Stimulated activated CD8-positive, alpha-beta memory T cell treated with anti-CD3 and anti-CD28 coated beads, Interleukin-7, amount 100 ng/mL, for 1 hour (primary cell): ENCODE measurements around the gene ADK.
"Not testable (repeated sequence)": the region's sequence is repeated elsewhere in the genome, so short reads cannot be mapped to it uniquely, and the experiment has no call there.

Experiments
- DNase-seq, 2 donors: peaks; one replicate each; pipeline ENCODE4 v3.0.0-alpha.2; 2020; ENCODE audit warnings: low read depth in 2 of 2

The ADK gene

DNA sequence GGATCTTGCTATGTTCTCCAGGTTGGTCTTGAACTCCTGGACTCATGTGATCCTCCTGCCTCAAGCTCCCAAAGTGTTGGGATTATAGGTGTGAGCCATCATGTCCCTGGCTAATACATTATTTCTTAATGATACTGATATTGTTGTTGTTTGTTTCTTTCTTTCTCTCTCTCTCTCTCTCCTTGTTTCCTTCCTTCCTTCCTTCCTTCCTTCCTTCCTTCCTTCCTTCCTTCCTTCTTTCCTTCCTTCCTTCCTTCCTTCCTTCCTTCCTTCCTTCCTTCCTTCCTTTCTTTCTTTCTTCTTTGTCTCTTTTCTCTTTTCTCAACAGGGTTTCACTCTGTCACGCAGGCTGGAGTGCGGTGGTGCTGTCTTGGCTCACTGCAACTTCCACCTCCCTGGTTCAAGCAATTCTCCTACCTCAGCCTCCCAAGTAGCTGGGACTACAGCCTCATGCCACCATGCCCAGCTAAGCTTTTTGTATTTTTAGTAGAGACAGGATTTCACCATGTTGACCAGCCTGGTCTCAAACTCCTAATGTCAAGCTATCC, 149.1 kb downstream of the ADK start:
- DNase-seq = not testable (repeated sequence)

DNA sequence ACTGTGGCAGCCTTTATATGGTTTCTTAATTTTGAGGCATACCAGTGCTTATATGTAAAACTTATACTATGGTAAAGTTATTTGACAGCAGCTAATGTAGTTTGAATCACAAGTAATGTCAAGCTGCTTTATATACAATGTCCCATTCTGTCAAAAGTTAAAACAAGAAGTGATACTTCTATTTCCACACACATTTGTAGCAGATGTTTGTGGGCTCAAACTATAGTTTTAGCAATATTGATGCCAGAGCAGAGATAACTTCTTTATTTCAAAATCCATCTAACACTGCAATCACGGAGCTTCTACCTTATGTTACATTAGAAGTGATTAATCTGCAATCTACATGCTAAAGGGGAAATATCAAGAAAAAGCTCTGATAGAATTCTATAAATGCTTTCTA, 149.6 kb downstream of the ADK start:
- no peak for DNase-seq

DNA sequence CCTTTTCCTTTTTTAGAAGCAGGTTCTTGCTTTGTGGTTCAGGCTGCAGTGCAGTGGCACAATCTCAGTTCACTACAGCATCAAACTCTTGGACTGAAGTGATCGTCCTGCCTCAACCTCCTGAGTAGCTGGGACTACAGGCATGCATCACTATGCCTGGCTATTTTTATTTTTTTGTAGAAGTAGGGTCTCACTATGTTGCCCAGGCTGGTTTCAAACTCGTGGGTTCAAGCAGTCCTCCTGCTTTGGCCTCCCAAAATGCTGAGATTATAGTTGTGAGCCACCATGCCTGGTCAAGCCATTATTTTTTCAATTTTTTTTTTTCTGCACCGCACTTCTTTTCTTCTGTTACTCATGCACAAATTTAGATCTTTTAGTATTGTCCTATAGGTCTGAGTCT, 154.7 kb downstream of the ADK start:
- no peak for DNase-seq

DNA sequence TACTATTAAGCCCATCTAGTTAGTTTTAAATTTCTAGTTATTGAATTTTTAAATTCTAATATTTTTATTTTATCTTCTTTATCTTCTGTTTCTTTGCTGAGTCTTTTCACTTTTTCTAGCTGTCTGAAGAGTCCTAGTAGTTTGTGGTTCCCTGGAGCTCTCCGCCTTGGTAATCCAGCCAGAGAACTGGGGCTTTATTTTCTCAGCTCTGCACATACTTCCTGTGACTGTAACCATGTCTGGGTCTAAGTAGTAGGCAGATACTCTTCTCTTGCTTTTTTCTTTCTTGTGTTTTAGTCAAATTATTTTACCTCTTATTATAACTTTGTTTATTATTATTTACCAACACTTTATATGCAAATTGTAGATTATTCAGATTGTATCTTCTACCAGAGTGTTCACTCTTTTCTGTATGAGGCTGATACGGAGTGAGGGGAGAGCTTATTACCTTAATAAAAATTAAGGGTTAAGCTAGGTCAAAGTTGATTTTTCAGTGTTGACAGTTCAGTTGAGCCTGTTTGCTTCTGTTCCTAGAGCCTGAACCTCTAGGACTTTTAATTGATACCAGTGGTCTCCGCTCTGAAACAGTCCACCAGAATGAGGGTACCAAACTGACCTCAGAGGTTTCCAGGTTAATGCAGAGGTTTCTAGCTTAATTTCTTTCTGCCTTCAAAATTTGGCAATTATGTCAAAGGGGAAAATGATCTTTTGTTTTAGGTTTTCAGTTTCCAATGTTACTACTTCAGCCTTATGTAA, 155.4 kb downstream of the ADK start:
- no peak for DNase-seq

DNA sequence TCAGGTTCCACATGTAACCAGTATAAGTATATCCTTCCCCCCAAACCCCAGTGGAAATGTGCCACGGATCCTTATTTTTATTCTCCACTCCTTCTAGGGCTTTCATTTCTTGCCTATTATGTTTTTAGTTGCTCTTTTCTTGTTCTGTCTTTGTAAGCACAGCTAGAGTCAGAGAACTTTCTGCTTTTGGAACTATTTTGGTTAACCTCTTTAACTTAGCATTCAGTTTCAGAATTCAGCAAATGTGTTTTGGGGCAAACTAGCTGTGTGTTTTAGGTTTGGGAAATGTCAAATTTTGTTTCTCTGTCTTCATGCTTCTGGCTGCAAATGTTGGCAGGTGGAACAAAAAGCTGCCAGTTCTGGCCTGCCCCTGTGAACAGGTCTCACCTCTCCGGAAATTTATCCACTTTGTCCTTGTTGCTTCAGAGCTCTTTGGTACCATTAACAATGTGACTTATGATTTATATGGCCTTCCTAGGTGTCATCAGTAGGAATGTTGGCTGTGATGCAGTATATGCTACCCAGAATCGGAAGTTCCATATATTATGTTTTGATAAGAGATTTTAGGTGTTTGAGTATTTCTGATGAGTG, 156.1 kb downstream of the ADK start:
- DNase-seq = no peak

DNA sequence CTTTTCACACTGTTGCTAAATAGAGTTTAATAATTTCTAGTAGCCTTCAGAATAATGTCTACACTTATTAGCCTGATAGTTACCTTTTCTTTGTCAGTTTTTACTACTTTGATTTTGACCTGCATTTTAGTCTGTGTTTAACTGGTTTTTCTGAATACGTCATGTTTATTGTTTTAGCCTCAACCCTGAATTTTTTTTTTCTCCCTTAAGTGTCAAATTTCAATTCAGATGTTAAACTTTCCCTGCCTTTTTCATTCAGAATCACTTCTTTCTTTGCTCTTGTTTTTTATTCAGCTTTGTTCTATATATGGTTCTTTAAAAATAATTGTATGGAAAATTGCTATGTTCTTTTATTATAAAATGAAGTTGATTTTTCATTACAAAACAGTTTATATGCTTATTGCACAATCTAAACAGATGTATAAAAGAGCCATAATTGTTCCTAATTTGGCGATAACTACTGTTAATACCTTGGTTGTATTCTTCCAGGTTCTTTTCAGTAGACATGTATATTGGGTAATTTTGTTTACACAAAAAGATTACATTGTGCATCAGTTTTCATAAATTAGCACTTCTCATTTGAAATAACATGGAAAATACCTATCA, 159.7 kb downstream of the ADK start:
- DNase-seq = no peak

DNA sequence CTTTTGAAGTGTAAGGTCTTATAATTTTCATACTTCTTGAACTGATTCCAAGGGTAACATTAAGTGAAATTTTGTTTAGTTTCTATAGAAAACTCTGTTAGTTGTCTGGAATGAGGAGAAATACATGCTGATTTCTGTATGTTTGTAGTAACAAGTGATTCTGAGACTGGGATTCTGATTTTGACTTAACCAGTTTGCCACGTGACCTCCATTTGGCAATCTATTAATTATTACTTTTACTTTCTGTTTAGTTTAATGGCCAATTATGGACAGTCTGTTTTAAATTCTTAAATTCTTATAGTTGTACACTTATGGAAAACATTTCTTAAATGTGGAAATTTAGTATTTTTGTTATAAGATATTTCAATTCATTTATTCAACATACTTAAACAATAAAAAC, 163.1 kb downstream of the ADK start:
- DNase-seq = no peak

DNA sequence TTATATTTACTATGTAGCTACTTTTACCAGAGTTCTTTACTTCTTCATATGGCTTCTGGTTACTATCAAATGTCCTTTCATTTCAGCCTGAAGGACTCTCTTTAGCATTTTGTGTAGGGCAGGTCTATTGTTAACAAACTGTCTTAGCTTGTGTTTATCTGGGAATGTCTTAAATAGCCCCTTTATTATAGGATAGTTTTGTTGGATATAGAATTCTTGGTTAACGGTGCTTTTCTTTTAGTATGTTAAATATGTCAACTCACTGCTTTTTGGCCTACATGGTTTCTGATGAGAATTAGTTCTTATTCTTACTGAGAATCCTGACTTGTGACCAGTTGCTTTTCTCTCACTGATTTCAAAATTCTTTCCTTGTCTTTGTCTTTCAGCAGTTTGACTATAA, 169.0 kb downstream of the ADK start:
- no peak for DNase-seq

DNA sequence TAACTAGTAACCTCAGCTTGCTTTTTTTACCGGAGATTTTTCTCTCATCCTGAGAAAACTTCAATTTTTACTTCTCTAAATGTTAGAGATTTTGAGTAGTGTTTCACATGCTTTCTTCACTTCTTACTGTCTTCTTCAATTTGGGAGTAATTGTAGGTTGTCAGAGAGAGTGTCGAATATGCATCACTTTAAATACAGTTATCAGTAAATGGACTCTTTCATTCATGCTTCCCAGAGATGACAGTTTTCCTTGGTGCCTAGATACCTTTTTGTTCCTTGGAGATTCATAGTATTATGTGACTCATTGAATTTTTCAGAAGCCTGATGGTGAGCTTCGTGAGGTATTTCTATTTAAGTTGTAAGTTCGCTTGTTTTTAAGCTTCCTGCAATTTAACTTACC, 169.7 kb downstream of the ADK start:
- DNase-seq = no peak

DNA sequence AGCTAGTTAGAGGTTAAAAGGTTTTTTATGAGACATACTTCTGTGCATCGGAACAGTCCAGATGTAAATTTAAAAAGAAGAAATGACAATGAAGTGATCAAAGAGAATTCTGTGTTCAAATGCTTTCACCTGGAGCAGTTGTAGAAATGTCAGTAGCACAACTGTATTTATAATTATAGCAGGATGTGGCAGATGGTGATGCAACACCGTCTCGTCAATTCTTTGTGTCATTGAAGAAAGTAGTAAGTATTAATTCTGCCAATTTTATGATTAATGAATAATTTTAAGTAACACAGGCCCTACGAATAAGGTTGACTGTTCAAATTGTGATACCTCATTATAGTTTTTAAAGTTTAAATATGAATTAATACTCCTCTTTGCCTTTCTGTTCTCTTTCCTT, 171.1 kb downstream of the ADK start:
- no peak for DNase-seq

DNA sequence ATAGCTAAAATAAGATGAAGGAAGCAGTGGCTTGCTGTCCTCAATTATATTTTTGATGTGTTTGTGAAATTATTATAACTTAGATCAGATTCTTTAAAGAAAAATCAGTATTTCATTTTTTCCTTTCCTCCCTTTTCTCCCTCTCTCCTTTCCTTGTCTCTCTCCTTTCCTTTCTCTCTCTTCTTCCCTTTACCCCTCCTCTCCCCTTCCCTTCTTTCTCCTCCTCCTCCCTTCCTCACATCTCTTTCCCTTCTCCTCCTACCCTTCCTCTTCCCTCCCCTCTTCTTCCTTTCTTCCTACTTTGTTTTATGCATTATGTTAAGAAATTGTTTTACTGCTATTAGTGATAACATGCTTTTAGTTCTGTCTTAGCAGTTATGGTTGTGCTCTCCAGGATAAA, 171.5 kb downstream of the ADK start:
- DNase-seq = no peak

DNA sequence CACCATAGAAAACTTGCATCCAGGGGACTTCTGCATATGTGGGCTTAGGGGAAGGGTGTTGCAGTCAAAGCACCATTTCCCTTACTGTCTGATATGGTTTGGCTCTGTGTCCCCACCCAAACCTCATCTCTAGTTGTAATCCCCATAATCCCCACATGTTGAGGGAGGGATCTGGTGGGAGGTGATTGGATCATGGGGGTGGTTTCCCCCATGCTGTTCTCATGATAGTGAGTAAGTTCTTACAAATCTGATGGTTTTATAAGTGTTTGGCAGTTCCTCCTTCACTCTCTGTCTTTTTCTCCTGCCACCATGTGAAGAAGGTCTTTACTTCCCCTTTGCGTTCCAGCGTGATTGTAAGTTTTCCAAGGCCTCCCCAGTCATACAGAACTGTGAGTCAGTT, 177.4 kb downstream of the ADK start:
- no peak for DNase-seq

DNA sequence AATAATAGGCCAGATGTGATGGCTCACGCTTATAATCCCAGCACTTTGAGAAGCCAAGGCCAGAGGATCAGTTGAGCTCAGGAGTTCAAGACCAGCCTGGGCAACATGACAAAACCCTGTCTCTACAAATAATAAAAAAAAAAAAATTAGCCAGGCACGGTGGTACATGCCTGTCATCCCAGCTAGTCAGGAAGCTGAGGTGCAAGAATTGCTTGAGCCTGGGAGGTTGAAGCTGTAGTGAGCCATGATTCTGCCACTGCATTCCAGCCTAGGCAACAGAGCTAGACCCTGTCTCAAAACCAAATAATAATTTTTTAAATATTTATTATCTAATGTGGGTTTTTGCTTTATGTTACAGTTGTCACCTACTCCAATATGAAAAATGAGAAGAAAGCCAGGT, 178.9 kb downstream of the ADK start:
- no peak for DNase-seq

DNA sequence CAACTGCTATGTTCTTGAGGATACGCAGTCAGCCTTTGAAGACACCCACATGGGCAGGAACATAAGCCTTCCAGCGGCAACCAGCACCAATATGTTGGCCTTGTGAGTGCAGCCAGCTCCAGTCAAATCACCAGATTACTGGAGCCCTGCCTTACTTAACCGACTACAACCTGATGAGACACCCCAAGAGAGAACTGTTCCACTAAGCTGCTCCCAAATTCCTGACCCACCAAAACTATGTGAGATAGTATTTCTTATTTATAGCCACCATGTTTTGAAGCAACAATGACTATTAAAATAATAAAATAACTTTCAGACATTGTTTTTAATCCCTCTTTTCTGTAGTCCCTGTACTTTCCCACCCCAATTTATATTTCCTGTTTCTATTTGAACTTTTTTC, 179.6 kb downstream of the ADK start:
- DNase-seq = no peak

DNA sequence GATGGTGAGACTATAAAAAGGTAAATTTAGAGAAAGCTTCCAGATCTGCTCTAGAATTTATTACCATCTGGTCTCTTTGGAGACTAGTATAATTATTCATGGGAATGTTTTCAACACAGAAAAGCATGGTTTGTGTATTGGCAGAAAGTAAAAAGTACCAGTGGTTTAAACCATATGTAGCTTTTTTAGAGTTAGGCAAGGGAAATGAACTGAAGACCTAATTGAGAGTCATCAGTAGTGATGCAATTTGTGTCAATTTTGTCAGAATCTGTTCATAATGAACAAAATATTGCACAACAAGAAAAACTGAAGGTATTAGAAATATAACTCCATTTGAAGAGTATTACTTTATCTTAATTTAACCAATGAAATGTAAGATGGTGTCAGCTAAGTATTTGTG, 181.4 kb downstream of the ADK start:
- DNase-seq = no peak

DNA sequence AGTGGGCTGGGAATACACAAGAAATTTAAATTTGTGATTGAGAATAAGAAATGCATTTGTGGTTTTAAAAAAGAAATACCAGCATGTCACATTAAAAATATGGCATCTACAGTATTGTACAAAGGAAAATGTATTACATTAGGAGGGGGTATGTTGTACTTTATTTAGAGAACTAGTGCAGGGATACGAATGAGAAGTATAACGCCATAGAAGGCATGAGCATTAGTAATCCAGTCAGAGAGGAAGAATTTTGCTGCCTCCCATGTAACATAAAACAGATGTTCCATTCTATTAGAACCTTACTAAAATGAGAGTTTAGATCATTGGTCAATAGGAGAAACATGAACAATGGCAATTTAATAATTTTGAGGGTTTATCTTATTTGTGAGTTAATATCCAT, 182.2 kb downstream of the ADK start:
- no peak for DNase-seq

DNA sequence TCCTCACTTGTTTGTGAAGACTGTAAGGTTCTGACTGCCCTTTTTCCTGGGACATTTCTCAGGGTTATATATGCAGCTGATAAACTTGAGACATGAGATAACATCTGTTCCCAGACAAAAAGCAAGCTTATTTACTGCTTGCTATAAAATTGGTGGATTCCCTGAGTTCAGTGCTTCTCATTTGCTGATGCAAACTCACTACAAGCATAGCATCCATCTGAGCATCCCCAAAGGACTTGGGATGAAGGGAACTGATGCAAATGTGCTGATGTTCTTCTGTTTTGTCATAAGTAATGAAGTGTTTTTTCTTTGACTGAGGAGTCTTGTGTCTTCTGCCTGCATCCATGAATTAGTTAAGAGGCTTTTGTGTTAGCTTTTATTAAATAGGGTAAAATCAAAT, 183.2 kb downstream of the ADK start:
- DNase-seq = no peak

DNA sequence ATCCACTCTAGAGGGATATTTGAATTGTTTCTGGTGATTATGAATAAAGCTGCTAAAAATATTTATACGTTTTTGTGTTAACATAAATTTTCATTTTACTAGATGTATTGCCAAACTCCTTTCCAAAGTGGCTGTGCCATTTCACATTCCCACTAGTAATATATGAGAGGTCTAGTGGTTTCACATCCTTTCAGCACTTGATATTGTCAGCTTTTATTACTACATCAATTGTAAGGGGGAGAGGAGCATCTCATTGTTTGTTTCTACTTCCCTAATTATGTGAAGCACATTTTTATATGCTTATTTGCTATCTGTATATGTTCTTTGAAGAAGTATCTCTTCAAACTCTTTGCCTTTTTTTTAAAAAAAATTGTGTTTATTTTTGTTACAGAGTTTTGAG, 184.5 kb downstream of the ADK start:
- no peak for DNase-seq

DNA sequence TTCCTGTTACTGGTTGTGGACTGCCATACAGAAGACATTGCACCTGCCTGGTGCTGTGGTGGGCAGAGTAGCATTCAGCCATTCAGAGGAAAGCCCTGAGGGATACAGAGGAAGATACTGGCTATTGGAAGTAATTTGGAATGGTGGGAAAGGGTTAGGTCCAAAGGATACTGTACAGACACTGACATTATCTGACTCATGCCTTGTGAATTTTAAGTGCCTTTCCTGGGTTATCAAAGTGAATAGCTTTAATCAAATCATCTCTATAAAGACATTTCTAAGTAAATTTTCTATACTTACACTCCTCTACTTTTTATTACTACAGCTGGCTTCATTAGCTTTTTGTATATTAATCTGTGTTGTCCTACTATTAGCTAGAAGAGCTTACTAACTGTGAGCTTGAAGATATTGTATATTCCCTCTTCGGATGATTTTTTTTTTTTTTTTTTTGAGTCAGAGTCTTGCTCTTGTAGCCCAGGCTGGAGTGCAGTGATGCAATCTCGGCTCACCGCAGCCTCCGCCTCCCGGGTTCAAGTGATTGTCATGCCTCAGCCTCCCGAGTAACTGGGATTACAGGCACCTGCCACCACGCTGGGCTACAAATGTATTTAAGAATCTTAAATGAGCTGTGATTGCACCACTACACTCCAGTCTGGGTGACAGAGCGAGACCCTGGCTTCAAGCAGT, 186.5 kb downstream of the ADK start:
- DNase-seq = no peak

DNA sequence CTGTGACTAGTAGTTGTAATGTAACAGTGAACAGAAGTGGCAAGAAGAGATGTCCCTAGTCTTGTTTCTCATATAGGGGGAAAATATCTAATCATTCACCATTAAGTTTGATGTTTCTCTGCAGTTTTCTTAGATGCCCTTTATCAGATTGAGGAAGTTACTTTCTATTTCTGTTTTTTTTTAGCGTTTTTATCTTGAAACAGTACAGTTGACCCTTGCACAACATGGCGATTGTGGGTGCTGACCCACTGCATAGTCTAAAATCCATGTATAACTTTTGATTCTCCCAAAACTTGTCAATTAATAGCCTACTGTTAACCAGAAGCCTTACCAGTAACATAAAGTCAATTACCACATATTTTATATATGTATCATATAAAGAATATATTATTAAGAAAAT, 192.0 kb downstream of the ADK start:
- DNase-seq = no peak

DNA sequence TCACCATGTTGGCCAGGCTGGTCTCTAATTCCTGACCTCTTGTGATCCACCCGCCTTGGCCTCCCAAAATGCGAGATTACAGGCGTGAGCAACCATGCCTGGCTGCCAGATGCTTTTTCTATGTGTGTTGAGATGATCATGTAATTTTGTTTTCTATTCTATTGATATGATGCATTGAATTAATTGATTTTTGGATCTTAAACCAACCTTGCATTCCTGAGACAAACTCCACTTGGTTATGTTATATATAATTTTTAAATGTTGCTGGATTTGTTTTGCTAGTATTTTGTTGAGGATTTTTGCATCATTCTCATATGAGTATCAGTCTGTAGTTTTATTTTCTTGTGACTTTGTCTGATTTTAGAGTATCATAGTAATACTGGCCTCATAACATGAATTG, 192.8 kb downstream of the ADK start:
- DNase-seq = no peak

DNA sequence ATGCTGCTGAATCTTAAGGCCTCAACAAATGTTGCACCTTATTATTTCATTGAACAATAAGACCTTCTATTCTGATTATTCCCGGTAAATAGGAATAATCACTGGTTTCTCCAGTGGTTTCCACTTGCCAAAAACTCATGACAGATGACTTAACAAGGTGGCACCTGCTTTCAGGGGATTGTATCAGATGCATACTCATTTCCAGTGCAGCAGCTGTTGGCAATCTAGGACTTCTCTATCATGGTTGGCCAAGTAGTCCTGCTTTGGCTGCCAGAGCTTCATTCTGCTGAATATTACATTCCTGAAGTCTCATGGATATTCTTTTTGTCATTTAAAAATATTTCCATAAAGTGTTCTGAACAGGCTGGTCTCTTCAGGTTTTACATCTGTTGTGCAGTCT, 193.3 kb downstream of the ADK start:
- DNase-seq = no peak

DNA sequence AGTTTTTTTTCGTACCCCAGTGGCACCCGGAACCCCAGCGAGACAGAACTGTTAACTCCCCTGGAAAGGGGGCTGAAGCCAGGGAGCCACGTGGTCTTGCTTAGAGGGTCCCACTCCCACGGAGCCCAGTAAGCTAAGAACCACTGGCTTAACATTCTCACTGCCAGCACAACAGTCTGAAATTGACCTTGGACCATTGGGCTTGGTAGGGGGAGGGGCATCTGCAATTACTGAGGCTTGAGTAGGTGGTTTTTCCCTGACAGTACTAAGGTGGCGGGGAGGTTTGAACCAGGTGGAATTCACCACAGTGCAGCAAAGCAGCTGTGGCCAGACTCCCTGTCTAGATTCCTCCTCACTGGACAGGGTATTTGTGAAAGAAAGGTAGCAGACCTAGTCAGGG, 196.5 kb downstream of the ADK start:
- DNase-seq = no peak
